ENCODE data around the gene MAN1C1.

Gene MAN1C1

GRCh38 chr1:25743164-25744139 is 126.9 kb downstream of the MAN1C1 start:
- no peak for TF ChIP-seq CREB1 (IDR thresholded peaks at IDR 0.05; ENCODE audit: low read depth)
- no peak for TF ChIP-seq FOXM1 (IDR thresholded peaks at IDR 0.05; ENCODE audit: borderline replicate concordance, low read depth)
- TF ChIP-seq EGR1 (IDR thresholded peaks at IDR 0.05), result no peak
- TF ChIP-seq RAD21 (IDR thresholded peaks at IDR 0.05; ENCODE audit: low read depth), result no peak
- no peak for TF ChIP-seq CEBPB (IDR thresholded peaks at IDR 0.05)
- no peak for TF ChIP-seq USF1 (IDR thresholded peaks at IDR 0.05)
- no peak for TF ChIP-seq TCF12 (IDR thresholded peaks at IDR 0.05; ENCODE audit: low read depth)
- TF ChIP-seq TEAD4 (IDR thresholded peaks at IDR 0.05), result no peak
- TF ChIP-seq MAX (IDR thresholded peaks at IDR 0.05), result no peak
- no peak for TF ChIP-seq YY1 (IDR thresholded peaks at IDR 0.05; ENCODE audit: low read depth)
- no peak for TF ChIP-seq EP300 (IDR thresholded peaks at IDR 0.05; ENCODE audit: borderline replicate concordance)
- TF ChIP-seq NFIC (IDR thresholded peaks at IDR 0.05), result no peak

GRCh38 chr1:25744140-25744581 is 127.6 kb downstream of the MAN1C1 start:
- TF ChIP-seq FOXM1 (IDR thresholded peaks at IDR 0.05; ENCODE audit: borderline replicate concordance, low read depth) (no peak), RAD21 (IDR thresholded peaks at IDR 0.05; ENCODE audit: low read depth) (peak; percentile 37; the same call in 1 of the 2 replicates)

GRCh38 chr1:25744636-25745425 is 128.2 kb downstream of the MAN1C1 start:
- TF ChIP-seq YY1 (IDR thresholded peaks at IDR 0.05; ENCODE audit: low read depth), result no peak
- no peak for TF ChIP-seq CREB1 (IDR thresholded peaks at IDR 0.05; ENCODE audit: low read depth)
- no peak for TF ChIP-seq REST (IDR thresholded peaks at IDR 0.05; ENCODE audit: low read depth)
- TF ChIP-seq MAX (IDR thresholded peaks at IDR 0.05), result no peak
- TF ChIP-seq TEAD4 (IDR thresholded peaks at IDR 0.05), result no peak
- no peak for TF ChIP-seq FOXM1 (IDR thresholded peaks at IDR 0.05; ENCODE audit: borderline replicate concordance, low read depth)
- TF ChIP-seq TCF12 (IDR thresholded peaks at IDR 0.05; ENCODE audit: low read depth), result no peak

GRCh38 chr1:25746299-25747045 is 129.9 kb downstream of the MAN1C1 start:
- TF ChIP-seq USF1 (IDR thresholded peaks at IDR 0.05) (no peak), REST (IDR thresholded peaks at IDR 0.05; ENCODE audit: low read depth) (no peak), CEBPB (IDR thresholded peaks at IDR 0.05) (no peak), CREB1 (IDR thresholded peaks at IDR 0.05; ENCODE audit: low read depth) (no peak), MAX (IDR thresholded peaks at IDR 0.05) (no peak), EP300 (IDR thresholded peaks at IDR 0.05; ENCODE audit: borderline replicate concordance) (no peak), TCF12 (IDR thresholded peaks at IDR 0.05; ENCODE audit: low read depth) (no peak), NFIC (IDR thresholded peaks at IDR 0.05) (no peak), TAF1 (IDR thresholded peaks at IDR 0.05; ENCODE audit: low read depth) (no peak), TEAD4 (IDR thresholded peaks at IDR 0.05) (no peak), RAD21 (IDR thresholded peaks at IDR 0.05; ENCODE audit: low read depth) (no peak), FOXM1 (IDR thresholded peaks at IDR 0.05; ENCODE audit: borderline replicate concordance, low read depth) (no peak), ZBTB7A (IDR thresholded peaks at IDR 0.05; ENCODE audit: low read depth) (no peak), EGR1 (IDR thresholded peaks at IDR 0.05) (no peak), YY1 (IDR thresholded peaks at IDR 0.05; ENCODE audit: low read depth) (no peak)
